ENCODE measurements around the gene SLC10A3.

The SLC10A3 gene

DNA sequence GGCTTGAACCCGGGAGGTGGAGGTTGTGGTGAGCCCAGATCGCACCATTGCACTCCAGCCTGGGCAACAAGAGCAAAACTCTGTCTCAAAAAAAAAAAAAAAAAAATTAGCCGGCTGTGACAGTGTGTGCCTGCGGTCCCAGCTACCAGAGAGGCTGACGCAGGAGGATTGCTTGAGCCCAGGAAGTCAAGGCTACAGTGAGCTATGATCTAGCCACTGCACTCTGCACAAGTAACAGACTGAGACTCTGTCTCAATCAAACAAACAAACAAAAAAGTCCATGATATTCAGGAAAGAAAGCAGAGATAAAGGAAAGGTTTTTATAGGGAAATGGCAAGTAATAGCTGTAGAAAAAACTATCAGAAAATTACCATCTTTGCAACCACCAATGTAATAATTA is 9.2 kb downstream of the SLC10A3 start:
- H3K36me3 Mint-ChIP-seq: no peaks in the 10 kb centered on the region
- peaks cover 29% of the 10 kb centered on the region for H3K4me1 Mint-ChIP-seq
- ATAC-seq: no peak
- H3K27ac Mint-ChIP-seq: no peak overlapping the region
- H3K9me3 Mint-ChIP-seq: no peaks in the 10 kb centered on the region
- no peak overlapping the region for H3K4me3 Mint-ChIP-seq
- no peaks in the 10 kb centered on the region for H3K27me3 Mint-ChIP-seq

DNA sequence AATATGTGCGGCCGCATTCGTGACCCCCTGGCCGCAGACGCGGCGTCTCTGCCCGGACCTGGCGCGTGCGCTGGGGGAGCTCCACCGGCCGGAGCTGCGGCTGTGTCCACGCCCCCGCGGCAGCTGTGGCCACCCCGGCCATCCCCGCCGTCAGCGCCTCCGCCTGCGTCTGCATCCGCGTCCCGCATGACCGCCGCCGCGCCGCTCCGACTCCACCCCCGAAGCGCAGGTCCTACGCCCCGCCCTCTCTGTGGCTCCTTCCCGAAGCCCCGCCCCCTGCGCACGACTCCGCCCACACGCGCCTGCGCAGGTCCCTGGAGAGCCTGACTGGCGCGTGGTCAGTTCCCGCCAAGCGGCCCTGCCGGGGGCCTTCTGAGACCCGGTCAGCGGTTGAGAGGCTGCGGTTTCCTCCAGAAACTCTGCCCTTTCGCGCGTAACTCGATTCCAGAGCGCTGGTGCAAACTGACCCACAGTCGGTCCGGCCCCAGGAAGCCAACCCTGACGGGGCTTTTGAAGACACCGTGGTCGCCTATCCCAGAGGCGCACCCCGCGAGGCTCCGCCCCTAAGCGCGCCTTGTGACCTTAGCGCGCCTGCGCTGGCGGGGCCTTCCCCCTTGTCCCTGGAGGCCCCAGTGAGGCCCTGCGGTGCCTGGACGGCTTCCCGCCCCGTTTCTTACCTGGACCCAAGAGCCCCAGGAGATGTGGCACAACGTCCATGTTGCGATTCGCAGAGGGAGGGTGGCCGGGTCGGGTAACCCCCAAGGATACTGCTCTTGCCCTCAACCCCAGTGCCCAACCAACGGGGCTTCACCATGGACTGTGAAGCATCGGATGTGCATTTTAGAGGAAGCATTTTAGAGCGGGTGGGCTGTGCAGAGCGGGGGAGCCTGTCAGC is 11.5 kb downstream of the SLC10A3 start, which contains the start of gene LAGE3:
TSS of gene LAGE3 (minus strand) at position 554 of the 895 bp plus-strand sequence. CDS start at position 188, 366 bp downstream.
- no peaks in the 10 kb centered on the region for H3K27me3 Mint-ChIP-seq
- H3K4me3 Mint-ChIP-seq: peak within 1 kb of the TSS; percentile 85
- peaks cover 29% of the 10 kb centered on the region for H3K4me1 Mint-ChIP-seq
- peak within 1 kb of the TSS; percentile 95 for H3K27ac Mint-ChIP-seq
- ATAC-seq: peak; percentile 95
- H3K36me3 Mint-ChIP-seq: peaks cover 7% of the 10 kb centered on the region
- no peaks in the 10 kb centered on the region for H3K9me3 Mint-ChIP-seq

GRCh38 chrX:154477891-154478477 is 12.4 kb downstream of the SLC10A3 start:
- no peaks in the 10 kb centered on the region for H3K9me3 Mint-ChIP-seq
- peak overlapping the region; percentile 95 for H3K27ac Mint-ChIP-seq
- H3K4me3 Mint-ChIP-seq: peak overlapping the region; percentile 85
- no peak for ATAC-seq
- peaks cover 15% of the 10 kb centered on the region for H3K36me3 Mint-ChIP-seq
- H3K4me1 Mint-ChIP-seq: peaks cover 22% of the 10 kb centered on the region
- no peaks in the 10 kb centered on the region for H3K27me3 Mint-ChIP-seq

- peaks cover 12% of the 10 kb centered on the region for H3K4me1 Mint-ChIP-seq
- no peak overlapping the region for H3K4me3 Mint-ChIP-seq
- no peaks in the 10 kb centered on the region for H3K27me3 Mint-ChIP-seq
- peaks cover 24% of the 10 kb centered on the region for H3K36me3 Mint-ChIP-seq
- H3K27ac Mint-ChIP-seq: no peak overlapping the region
- no peaks in the 10 kb centered on the region for H3K9me3 Mint-ChIP-seq
- no peak for ATAC-seq
These were observed 13.6 kb downstream of the SLC10A3 start for GRCh38 chrX:154476821-154477220.

- Mint-ChIP-seq H3K27ac (peak overlapping the region; percentile 31), H3K9me3 (no peaks in the 10 kb centered on the region), H3K36me3 (peaks cover 39% of the 10 kb centered on the region), H3K4me3 (no peak overlapping the region), H3K4me1 (no peaks in the 10 kb centered on the region), H3K27me3 (no peaks in the 10 kb centered on the region)
- no peak for ATAC-seq
These were observed 16.7 kb downstream of the SLC10A3 start for GRCh38 chrX:154473683-154474082.

- H3K27ac Mint-ChIP-seq: peak overlapping the region; percentile 31
- no peak overlapping the region for H3K4me3 Mint-ChIP-seq
- no peaks in the 10 kb centered on the region for H3K9me3 Mint-ChIP-seq
- no peak for ATAC-seq
- no peaks in the 10 kb centered on the region for H3K4me1 Mint-ChIP-seq
- H3K36me3 Mint-ChIP-seq: peaks cover 39% of the 10 kb centered on the region
- H3K27me3 Mint-ChIP-seq: no peaks in the 10 kb centered on the region
These were observed 17.5 kb downstream of the SLC10A3 start for GRCh38 chrX:154472685-154473632.

- ATAC-seq: no peak
- Mint-ChIP-seq H3K9me3 (no peaks in the 10 kb centered on the region), H3K27ac (no peak overlapping the region), H3K36me3 (peaks cover 39% of the 10 kb centered on the region), H3K4me1 (no peaks in the 10 kb centered on the region), H3K4me3 (no peak overlapping the region), H3K27me3 (no peaks in the 10 kb centered on the region)
These were observed 18.4 kb downstream of the SLC10A3 start for GRCh38 chrX:154471839-154472684.

DNA sequence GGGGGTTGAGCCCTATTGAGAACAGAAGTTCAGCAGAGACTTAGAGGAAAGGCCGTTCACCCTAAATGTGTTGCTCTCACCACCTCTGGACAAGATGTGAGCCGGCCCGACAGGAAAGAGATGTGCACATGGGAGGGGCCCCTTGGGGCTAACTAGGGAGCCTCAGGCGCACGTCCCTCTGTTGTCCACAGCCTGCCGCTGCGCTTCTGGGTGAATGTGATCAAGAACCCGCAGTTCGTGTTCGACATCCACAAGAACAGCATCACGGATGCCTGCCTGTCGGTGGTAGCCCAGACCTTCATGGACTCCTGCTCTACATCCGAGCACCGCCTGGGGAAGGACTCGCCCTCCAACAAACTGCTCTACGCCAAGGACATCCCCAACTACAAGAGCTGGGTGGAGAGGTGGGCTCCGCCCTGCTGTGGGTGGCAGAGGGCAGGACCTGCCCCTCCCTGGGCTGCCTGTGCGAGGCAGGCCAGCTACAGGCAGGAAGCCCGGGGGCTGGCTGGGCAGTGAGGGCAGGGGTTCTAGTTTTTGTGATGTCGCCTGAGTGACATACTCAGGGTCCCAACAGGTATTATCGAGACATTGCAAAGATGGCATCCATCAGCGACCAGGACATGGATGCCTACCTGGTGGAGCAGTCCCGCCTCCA is 19.4 kb downstream of the SLC10A3 start:
- no peaks in the 10 kb centered on the region for H3K9me3 Mint-ChIP-seq
- H3K27ac Mint-ChIP-seq: no peak overlapping the region
- no peak overlapping the region for H3K4me3 Mint-ChIP-seq
- H3K27me3 Mint-ChIP-seq: no peaks in the 10 kb centered on the region
- no peaks in the 10 kb centered on the region for H3K4me1 Mint-ChIP-seq
- ATAC-seq: no peak
- H3K36me3 Mint-ChIP-seq: peaks cover 39% of the 10 kb centered on the region

- H3K4me3 Mint-ChIP-seq: no peak overlapping the region
- no peaks in the 10 kb centered on the region for H3K9me3 Mint-ChIP-seq
- no peaks in the 10 kb centered on the region for H3K27me3 Mint-ChIP-seq
- no peak for ATAC-seq
- H3K4me1 Mint-ChIP-seq: no peaks in the 10 kb centered on the region
- H3K27ac Mint-ChIP-seq: no peak overlapping the region
- H3K36me3 Mint-ChIP-seq: peaks cover 35% of the 10 kb centered on the region
These were observed 20.0 kb downstream of the SLC10A3 start for GRCh38 chrX:154470434-154470833.

DNA sequence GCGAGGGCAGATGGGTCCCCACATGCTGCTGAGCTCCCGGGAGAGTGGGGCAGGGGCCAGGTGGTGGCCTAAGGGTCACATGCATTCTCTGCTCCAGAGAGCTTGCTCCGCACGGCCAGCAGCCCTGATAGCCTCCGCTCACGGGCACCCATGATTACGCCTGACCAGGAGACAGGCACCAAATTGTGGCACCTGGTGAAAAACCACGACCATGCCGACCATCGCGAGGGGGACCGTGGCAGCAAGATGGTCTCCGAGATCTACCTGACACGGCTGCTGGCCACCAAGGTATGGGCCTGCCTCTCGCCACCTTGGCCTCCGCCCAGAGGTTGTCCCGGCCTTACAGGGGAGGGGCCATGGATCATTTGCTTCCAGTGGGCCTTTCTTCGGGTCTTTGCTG is 20.5 kb downstream of the SLC10A3 start:
- Mint-ChIP-seq H3K36me3 (peaks cover 31% of the 10 kb centered on the region), H3K4me3 (no peak overlapping the region)
- ATAC-seq: no peak

DNA sequence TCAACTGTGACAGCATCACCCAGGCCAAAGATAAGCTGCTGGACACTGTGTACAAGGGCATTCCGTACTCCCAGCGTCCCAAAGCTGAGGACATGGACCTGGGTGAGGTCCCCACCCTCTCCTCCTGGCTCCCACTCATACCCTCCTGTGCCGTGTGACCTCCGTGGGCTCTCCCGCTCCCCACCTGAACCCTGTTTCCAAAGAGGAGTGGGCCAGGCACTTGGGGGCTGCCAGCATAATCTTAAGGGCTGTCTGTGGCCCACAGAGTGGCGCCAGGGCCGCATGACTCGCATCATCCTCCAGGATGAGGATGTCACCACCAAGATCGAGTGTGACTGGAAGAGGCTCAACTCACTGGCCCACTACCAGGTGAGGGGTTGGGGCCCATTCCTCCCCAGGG is 21.3 kb downstream of the SLC10A3 start:
- peaks cover 31% of the 10 kb centered on the region for H3K36me3 Mint-ChIP-seq

More for the DNA sequence above, 20.5 kb downstream of the SLC10A3 start:
- H3K4me1 Mint-ChIP-seq: no peaks in the 10 kb centered on the region
- no peak overlapping the region for H3K27ac Mint-ChIP-seq
- H3K27me3 Mint-ChIP-seq: no peaks in the 10 kb centered on the region
- H3K9me3 Mint-ChIP-seq: no peaks in the 10 kb centered on the region

DNA sequence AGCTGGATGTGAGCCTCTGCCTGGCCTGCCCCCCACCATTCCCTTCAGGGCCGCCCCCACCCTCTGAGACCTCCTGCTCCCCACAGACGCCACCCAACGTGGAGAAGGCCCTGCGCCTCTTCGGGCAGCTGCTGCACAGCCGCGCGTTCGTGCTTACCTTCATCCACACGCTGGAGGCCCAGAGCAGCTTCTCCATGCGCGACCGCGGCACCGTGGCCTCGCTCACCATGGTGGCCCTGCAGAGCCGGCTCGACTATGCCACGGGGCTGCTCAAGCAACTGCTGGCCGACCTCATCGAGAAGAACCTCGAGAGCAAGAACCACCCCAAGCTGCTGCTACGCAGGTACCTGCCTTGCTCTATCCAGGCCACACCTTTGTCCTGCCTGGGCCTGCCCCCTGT is 22.2 kb downstream of the SLC10A3 start:
- no peak overlapping the region for H3K27ac Mint-ChIP-seq

More for the DNA sequence above, 21.3 kb downstream of the SLC10A3 start:
- ATAC-seq: no peak
- Mint-ChIP-seq H3K9me3 (no peaks in the 10 kb centered on the region), H3K27me3 (no peaks in the 10 kb centered on the region), H3K4me1 (no peaks in the 10 kb centered on the region), H3K27ac (no peak overlapping the region), H3K4me3 (no peak overlapping the region)

GRCh38 chrX:154467556-154467955 is 22.9 kb downstream of the SLC10A3 start:
- Mint-ChIP-seq H3K36me3 (peaks cover 21% of the 10 kb centered on the region), H3K9me3 (no peaks in the 10 kb centered on the region), H3K27me3 (no peaks in the 10 kb centered on the region), H3K27ac (no peak overlapping the region), H3K4me1 (no peaks in the 10 kb centered on the region), H3K4me3 (no peak overlapping the region)
- ATAC-seq: no peak

More for the DNA sequence above, 22.2 kb downstream of the SLC10A3 start:
- Mint-ChIP-seq H3K36me3 (peaks cover 26% of the 10 kb centered on the region), H3K4me3 (no peak overlapping the region), H3K9me3 (no peaks in the 10 kb centered on the region), H3K4me1 (no peaks in the 10 kb centered on the region), H3K27me3 (no peaks in the 10 kb centered on the region)
- ATAC-seq: no peak

GRCh38 chrX:154466907-154467306 is 23.5 kb downstream of the SLC10A3 start:
- peaks cover 1% of the 10 kb centered on the region for H3K4me1 Mint-ChIP-seq
- H3K4me3 Mint-ChIP-seq: no peak overlapping the region
- H3K9me3 Mint-ChIP-seq: no peaks in the 10 kb centered on the region
- H3K36me3 Mint-ChIP-seq: peaks cover 18% of the 10 kb centered on the region
- H3K27ac Mint-ChIP-seq: no peak overlapping the region
- ATAC-seq: no peak
- H3K27me3 Mint-ChIP-seq: no peaks in the 10 kb centered on the region
